ENCODE data around the gene MEMO1.
"Not testable (repeated sequence)": the region's sequence is repeated elsewhere in the genome, so short reads cannot be mapped to it uniquely, and the experiment has no call there.

MEMO1 gene

GRCh38 chr2:31935370-31935769, 75.4 kb downstream of the MEMO1 start:
- Mint-ChIP-seq H3K4me3 (no peak overlapping the region), H3K9me3 (no peaks in the 10 kb centered on the region), H3K4me1 (ENCODE audit: low read depth) (peaks cover 6% of the 10 kb centered on the region), H3K27ac (no peak overlapping the region), H3K27me3 (no peaks in the 10 kb centered on the region), H3K36me3 (ENCODE audit: low read depth) (peaks cover 17% of the 10 kb centered on the region)
- intact Hi-C loops (cut with micrococcal nuclease), result no loop called here

GRCh38 chr2:31933066-31933465, 77.7 kb downstream of the MEMO1 start:
- intact Hi-C loops (cut with micrococcal nuclease), result no loop called here
- Mint-ChIP-seq H3K4me3 (no peak overlapping the region), H3K27ac (no peak overlapping the region), H3K27me3 (no peaks in the 10 kb centered on the region), H3K4me1 (ENCODE audit: low read depth) (peaks cover 6% of the 10 kb centered on the region), H3K9me3 (no peaks in the 10 kb centered on the region), H3K36me3 (ENCODE audit: low read depth) (peaks cover 22% of the 10 kb centered on the region)

GRCh38 chr2:31932589-31932988, 78.2 kb downstream of the MEMO1 start:
- H3K27me3 Mint-ChIP-seq, result no peaks in the 10 kb centered on the region
- no peak overlapping the region for H3K27ac Mint-ChIP-seq
- H3K4me3 Mint-ChIP-seq, result no peak overlapping the region
- peaks cover 22% of the 10 kb centered on the region for H3K36me3 Mint-ChIP-seq (ENCODE audit: low read depth)
- no peaks in the 10 kb centered on the region for H3K9me3 Mint-ChIP-seq
- H3K4me1 Mint-ChIP-seq (ENCODE audit: low read depth), result peaks cover 6% of the 10 kb centered on the region
- intact Hi-C loops (cut with micrococcal nuclease), result no loop called here

GRCh38 chr2:31931916-31932315, 78.9 kb downstream of the MEMO1 start:
- H3K4me3 Mint-ChIP-seq, result no peak overlapping the region
- H3K27ac Mint-ChIP-seq, result no peak overlapping the region
- peaks cover 6% of the 10 kb centered on the region for H3K4me1 Mint-ChIP-seq (ENCODE audit: low read depth)
- H3K36me3 Mint-ChIP-seq (ENCODE audit: low read depth), result peaks cover 25% of the 10 kb centered on the region
- intact Hi-C loops (cut with micrococcal nuclease), result no loop called here
- H3K27me3 Mint-ChIP-seq, result no peaks in the 10 kb centered on the region
- H3K9me3 Mint-ChIP-seq, result no peaks in the 10 kb centered on the region

GRCh38 chr2:31925517-31925916, 85.3 kb downstream of the MEMO1 start:
- intact Hi-C loops (cut with micrococcal nuclease), result no loop called here
- no peaks in the 10 kb centered on the region for H3K27me3 Mint-ChIP-seq
- H3K4me3 Mint-ChIP-seq, result no peak overlapping the region
- no peaks in the 10 kb centered on the region for H3K4me1 Mint-ChIP-seq (ENCODE audit: low read depth)
- no peak overlapping the region for H3K27ac Mint-ChIP-seq
- peaks cover 50% of the 10 kb centered on the region for H3K36me3 Mint-ChIP-seq (ENCODE audit: low read depth)
- H3K9me3 Mint-ChIP-seq, result no peaks in the 10 kb centered on the region

- Mint-ChIP-seq H3K27ac (no peak overlapping the region), H3K9me3 (no peaks in the 10 kb centered on the region), H3K36me3 (ENCODE audit: low read depth) (peaks cover 56% of the 10 kb centered on the region), H3K4me3 (no peak overlapping the region), H3K4me1 (ENCODE audit: low read depth) (no peaks in the 10 kb centered on the region), H3K27me3 (no peaks in the 10 kb centered on the region)
- intact Hi-C loops (cut with micrococcal nuclease), result no loop called here
These were observed 87.1 kb downstream of the MEMO1 start for GRCh38 chr2:31923662-31924061.

- Mint-ChIP-seq H3K9me3 (no peaks in the 10 kb centered on the region), H3K27ac (no peak overlapping the region), H3K36me3 (ENCODE audit: low read depth) (peaks cover 57% of the 10 kb centered on the region)
These were observed 88.0 kb downstream of the MEMO1 start for GRCh38 chr2:31922542-31923408.

GRCh38 chr2:31920962-31921361, 89.8 kb downstream of the MEMO1 start:
- Mint-ChIP-seq H3K4me3 (no peak overlapping the region), H3K27ac (no peak overlapping the region), H3K4me1 (ENCODE audit: low read depth) (no peaks in the 10 kb centered on the region), H3K9me3 (no peaks in the 10 kb centered on the region), H3K36me3 (ENCODE audit: low read depth) (peaks cover 55% of the 10 kb centered on the region), H3K27me3 (no peaks in the 10 kb centered on the region)
- intact Hi-C loops (cut with micrococcal nuclease), result no loop called here

More at GRCh38 chr2:31922542-31923408, 88.0 kb downstream of the MEMO1 start:
- Mint-ChIP-seq H3K27me3 (no peaks in the 10 kb centered on the region), H3K4me3 (no peak overlapping the region), H3K4me1 (ENCODE audit: low read depth) (no peaks in the 10 kb centered on the region)
- intact Hi-C loops (cut with micrococcal nuclease), result no loop called here

- H3K27ac Mint-ChIP-seq, result no peak overlapping the region
- H3K4me1 Mint-ChIP-seq (ENCODE audit: low read depth), result peaks cover 10% of the 10 kb centered on the region
- peaks cover 45% of the 10 kb centered on the region for H3K36me3 Mint-ChIP-seq (ENCODE audit: low read depth)
- H3K4me3 Mint-ChIP-seq, result no peak overlapping the region
- no peaks in the 10 kb centered on the region for H3K9me3 Mint-ChIP-seq
- no peaks in the 10 kb centered on the region for H3K27me3 Mint-ChIP-seq
- intact Hi-C loops (cut with micrococcal nuclease), result no loop called here
These were observed 91.3 kb downstream of the MEMO1 start for GRCh38 chr2:31919499-31919898.

GRCh38 chr2:31909661-31910060, 101.1 kb downstream of the MEMO1 start:
- Mint-ChIP-seq H3K9me3 (no peaks in the 10 kb centered on the region), H3K27me3 (no peaks in the 10 kb centered on the region), H3K4me1 (ENCODE audit: low read depth) (peaks cover 7% of the 10 kb centered on the region), H3K4me3 (no peak overlapping the region), H3K27ac (peak overlapping the region; percentile 51), H3K36me3 (ENCODE audit: low read depth) (peaks cover 87% of the 10 kb centered on the region)
- intact Hi-C loops (cut with micrococcal nuclease), result no loop called here

- H3K27ac Mint-ChIP-seq; H3K27me3 Mint-ChIP-seq; H3K4me1 Mint-ChIP-seq (ENCODE audit: low read depth); intact Hi-C loops (cut with micrococcal nuclease); H3K4me3 Mint-ChIP-seq; H3K9me3 Mint-ChIP-seq: not testable (repeated sequence)
- peaks cover 86% of the 10 kb centered on the region for H3K36me3 Mint-ChIP-seq (ENCODE audit: low read depth)
These were observed 103.3 kb downstream of the MEMO1 start for GRCh38 chr2:31907491-31907890.

- Mint-ChIP-seq H3K27ac (no peak overlapping the region), H3K4me3 (no peak overlapping the region)
- intact Hi-C loops (cut with micrococcal nuclease), result no loop called here
These were observed 107.6 kb downstream of the MEMO1 start for GRCh38 chr2:31903109-31903780.

GRCh38 chr2:31901900-31902299, 108.9 kb downstream of the MEMO1 start:
- peaks cover 88% of the 10 kb centered on the region for H3K36me3 Mint-ChIP-seq (ENCODE audit: low read depth)

More at GRCh38 chr2:31903109-31903780, 107.6 kb downstream of the MEMO1 start:
- no peaks in the 10 kb centered on the region for H3K4me1 Mint-ChIP-seq (ENCODE audit: low read depth)
- peaks cover 20% of the 10 kb centered on the region for H3K9me3 Mint-ChIP-seq
- peaks cover 90% of the 10 kb centered on the region for H3K36me3 Mint-ChIP-seq (ENCODE audit: low read depth)
- H3K27me3 Mint-ChIP-seq, result no peaks in the 10 kb centered on the region

GRCh38 chr2:31900156-31900555, 110.7 kb downstream of the MEMO1 start:
- H3K9me3 Mint-ChIP-seq, result peaks cover 33% of the 10 kb centered on the region
- H3K27ac Mint-ChIP-seq; H3K27me3 Mint-ChIP-seq; intact Hi-C loops (cut with micrococcal nuclease); H3K4me1 Mint-ChIP-seq (ENCODE audit: low read depth); H3K4me3 Mint-ChIP-seq: not testable (repeated sequence)
- H3K36me3 Mint-ChIP-seq (ENCODE audit: low read depth), result peaks cover 79% of the 10 kb centered on the region

More at GRCh38 chr2:31901900-31902299, 108.9 kb downstream of the MEMO1 start:
- intact Hi-C loops (cut with micrococcal nuclease), result no loop called here
- no peak overlapping the region for H3K4me3 Mint-ChIP-seq
- H3K4me1 Mint-ChIP-seq (ENCODE audit: low read depth), result no peaks in the 10 kb centered on the region
- no peak overlapping the region for H3K27ac Mint-ChIP-seq
- peaks cover 33% of the 10 kb centered on the region for H3K9me3 Mint-ChIP-seq
- no peaks in the 10 kb centered on the region for H3K27me3 Mint-ChIP-seq

Data from dendritic cell treated with granulocyte-macrophage colony-stimulating factor and Interleukin-4, amounts not matched to agents 40 ng/mL and 50 ng/mL, for 4 days (primary cell).